NCI-H748 (cell line): Measurements from ENCODE around the gene MED26.

Experiments used
- DNase-seq: peaks from one replicate; lab custom pipeline; 2025; ENCODE audit not compliant: unreplicated experiment; lab: John Stamatoyannopoulos, UW

The MED26 gene

DNA sequence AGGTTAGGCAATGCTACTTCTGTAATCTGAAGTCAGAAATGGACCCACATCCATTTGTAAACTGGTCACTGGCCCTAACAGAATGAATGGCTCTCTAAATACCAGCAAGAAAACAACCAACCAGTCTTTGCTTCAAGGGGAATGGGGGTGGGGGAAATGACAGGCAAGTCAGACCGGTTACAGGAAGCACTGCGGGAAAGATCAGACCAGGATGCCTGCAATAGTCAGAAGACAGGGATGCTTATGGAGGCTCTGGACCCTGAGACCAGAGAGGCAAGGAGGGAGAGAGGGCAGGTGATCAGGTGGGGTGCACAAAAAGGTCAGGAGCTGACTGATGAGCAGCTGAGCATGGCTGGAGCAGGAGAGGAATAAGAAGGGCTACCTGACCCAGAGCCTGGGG is 13.1 kb downstream of the MED26 start:
- DNase-seq = no peak

DNA sequence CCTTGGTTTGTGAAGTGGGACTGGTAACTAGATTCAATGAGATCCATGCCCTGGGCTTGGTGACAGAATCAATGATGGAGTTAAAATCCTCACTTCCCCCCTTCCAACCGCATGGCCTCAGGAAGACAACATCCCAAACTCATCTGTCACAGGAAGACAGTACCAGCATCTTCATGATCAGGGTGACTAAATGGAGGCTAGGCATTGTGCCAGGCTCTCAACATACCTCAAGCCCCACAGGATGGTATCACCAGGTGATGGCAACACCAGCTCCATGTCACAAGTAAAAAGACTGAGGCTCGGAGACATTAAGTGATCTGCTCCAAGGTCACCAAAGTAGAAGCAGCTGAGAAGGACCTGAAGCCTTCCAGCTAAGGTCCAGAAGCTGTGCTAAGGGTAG is 14.2 kb downstream of the MED26 start:
- no peak for DNase-seq

GRCh38 chr19:16612636-16613035 is 15.4 kb downstream of the MED26 start:
- no peak for DNase-seq

- no peak for DNase-seq
Measured at GRCh38 chr19:16611121-16611520, 16.9 kb downstream of the MED26 start.

- no peak for DNase-seq
Measured at GRCh38 chr19:16609511-16610200, 18.3 kb downstream of the MED26 start.

GRCh38 chr19:16608290-16608739 is 19.7 kb downstream of the MED26 start:
- no peak for DNase-seq

DNA sequence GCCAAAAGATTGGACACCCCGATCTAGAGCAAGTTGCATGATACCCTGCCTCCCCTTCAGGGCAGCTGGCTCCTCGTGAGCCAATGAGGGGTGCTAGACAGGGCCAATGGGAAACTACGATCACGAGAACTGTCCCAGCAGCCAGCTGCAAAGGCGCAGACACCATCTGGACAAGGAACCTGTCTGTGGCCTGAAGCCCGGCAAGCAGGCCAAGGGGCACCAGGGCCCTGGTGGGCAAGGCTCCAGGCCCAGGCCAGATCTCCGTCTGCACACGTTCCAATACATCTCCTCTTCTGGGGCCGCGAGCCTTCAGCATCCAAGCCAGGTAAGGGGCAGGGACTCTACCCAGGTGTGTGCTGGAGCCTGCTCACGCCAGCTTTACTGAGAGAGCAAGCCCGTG is 20.2 kb downstream of the MED26 start:
- DNase-seq = no peak

- no peak for DNase-seq
Measured at GRCh38 chr19:16605553-16605994, 22.4 kb downstream of the MED26 start.

- no peak for DNase-seq
Measured at GRCh38 chr19:16605115-16605514, 22.9 kb downstream of the MED26 start.

DNA sequence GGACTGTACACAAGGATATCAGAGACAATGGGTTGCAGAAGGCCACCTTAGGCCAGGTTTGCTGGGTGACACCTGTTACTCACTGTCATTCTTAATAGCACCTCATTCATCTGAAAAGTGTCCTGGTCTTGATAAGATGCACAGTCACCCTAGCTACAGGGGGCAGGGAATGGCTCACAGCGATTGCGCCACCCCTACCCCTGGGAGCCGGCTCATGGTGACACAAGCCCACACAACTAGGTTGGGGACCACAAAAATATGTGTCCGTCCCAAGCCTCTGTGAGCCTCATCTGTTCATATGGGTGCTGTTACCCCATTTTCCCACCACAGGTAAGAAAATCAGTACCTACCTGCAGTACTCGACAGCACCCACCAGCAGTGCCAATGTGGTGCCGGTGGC is 23.4 kb downstream of the MED26 start:
- no peak for DNase-seq

DNA sequence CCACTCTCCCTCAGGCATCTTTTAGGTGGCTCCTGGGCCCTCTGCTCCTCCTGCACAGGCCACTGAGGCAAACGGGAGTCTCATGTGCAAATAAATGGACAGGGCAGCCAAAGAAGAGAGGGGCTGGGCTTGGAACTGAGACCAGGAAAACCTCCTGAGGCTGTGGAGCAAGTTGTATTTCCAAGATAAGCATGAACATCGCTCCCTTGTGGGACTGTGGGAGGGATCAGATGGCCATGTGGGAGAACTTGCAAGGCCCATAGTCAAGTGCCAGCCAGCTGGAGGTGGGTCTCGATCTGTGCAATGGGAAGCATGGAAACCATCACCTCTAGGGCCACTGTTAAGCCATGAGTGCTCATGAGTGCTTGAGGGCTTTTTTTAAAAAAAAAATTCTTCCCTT is 24.9 kb downstream of the MED26 start:
- DNase-seq = no peak

DNA sequence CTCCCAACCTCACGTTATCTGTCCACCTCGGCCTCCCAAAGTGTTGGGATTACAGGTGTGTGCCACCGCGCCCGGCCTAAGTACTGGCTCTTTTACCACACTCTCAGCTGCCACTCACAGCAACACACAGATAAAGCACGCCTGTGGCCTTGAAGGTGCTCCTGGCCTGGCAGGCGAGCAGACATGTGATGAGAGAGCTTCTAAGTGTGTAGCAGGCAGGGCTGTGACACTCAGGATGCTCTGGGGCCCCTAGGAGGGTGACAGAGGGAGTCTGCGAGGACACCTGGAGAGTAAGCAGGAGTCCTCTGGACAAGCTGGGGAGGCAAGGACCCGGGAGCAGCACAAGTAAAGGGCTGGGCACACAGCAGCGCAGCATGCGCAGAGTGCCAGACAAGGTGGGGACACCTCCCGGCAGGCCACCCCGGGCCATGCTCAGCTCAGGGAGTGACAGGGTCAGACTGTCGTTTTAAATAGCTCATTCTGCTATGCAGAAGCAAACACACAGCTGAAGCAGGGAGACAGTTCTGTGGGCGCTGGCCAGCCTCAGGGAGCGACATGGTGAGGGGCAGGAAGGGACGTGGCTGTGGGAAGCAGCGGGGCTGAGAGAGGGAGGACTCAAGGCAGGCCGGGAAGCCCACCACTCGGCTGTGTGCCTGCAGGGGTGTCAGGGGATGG is 26.5 kb downstream of the MED26 start:
- no peak for DNase-seq

- DNase-seq = no peak
Measured at GRCh38 chr19:16600824-16601223, 27.2 kb downstream of the MED26 start.

DNA sequence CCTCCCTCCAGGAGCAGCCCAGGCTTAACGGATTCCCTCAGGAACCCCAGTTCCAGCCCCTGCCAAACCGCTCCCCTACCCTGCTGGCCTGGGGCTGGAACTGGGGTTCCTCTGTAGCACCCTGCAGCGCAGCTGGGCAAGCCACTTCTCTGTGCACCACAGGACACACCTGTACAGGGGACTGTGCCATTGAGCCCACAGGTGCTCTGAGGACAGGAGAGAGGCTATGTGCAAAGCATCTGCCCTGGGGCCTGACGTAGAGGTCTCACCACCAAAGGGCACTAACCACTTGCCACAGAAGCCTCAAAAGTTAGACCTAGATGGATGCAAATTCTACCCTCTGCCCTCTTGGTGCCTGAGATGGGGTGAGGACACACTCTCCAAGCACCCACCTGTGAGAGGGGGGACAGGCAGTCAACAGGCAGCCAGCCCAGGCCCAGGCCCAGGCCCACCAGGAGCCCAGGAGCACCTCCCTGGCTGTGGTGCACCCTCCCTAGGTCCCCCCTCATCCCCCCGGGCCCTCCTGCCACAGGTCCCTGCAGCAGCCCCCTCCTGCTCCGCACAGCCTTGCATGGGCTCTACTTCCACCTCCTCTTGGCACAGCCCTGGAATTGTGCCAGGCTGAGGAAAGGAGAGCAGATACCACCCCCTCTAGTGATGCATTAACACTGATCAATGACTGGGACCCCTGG is 28.2 kb downstream of the MED26 start:
- DNase-seq = no peak

GRCh38 chr19:16598848-16599247 is 29.2 kb downstream of the MED26 start:
- DNase-seq = no peak

GRCh38 chr19:16596399-16596798 is 31.6 kb downstream of the MED26 start:
- DNase-seq = no peak

DNA sequence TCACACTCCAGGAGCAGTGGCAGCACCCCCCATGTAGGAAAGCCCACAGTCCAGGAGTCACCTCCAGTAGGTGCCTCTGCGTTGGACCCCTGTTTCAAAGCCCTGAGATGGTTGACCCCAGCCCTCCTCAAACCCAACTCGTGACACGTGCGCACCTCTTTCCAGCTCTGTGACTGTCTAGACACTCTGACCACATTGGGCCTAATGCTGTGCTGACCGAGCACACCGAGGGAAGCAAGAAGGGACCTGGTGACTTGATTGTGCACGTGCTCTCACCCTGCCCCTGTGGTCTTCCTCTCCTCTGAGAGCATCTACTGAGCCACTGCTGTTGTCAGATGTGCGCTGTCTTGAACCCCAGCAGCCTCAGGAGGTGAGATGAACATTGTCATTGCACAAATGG is 32.9 kb downstream of the MED26 start:
- no peak for DNase-seq

GRCh38 chr19:16594681-16595091 is 33.3 kb downstream of the MED26 start:
- no peak for DNase-seq

DNA sequence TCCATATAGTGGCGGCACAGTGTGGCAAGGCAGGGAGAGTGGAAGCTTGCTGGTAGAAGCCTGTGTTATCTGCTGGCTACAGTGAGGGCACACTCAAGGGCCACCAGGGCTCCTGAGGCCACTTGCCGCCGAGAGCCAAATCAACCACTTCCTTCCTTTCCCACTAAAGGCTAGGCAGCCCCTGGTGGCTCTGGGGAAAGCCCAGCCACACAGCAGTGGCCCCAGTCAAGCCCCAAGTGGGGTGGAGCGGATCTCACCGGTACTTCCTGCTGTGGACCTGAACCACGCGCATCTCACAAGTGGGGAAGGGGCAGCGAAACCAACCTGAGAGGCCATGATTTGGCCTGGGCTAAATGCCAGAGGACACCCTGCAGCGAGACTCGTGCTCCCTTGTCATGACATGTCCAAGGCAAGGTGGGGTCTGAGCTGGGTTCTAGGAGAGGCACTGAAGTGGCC is 33.8 kb downstream of the MED26 start:
- no peak for DNase-seq

DNA sequence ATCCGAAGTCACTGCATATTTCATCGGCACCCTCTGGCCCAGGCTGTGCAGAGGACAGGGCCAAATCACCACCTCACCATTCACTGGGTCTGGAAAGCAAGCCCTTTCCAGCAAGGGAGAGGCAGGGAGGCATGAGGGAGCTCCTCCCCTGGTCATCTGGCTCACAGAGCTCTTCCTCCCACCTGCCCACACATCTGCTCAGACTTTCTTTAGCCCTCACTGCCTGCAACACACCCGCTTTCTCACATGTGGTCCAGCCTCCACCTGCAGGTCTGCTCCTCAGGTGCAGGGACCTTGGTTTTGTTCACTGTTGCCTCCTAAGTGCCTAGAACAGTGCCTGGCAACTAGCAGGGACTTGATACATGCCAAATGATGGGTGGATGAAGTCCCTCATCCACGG is 34.8 kb downstream of the MED26 start:
- no peak for DNase-seq

GRCh38 chr19:16591803-16592556 is 36.0 kb downstream of the MED26 start:
- no peak for DNase-seq
